ENCODE results near the gene TWIST1.

TWIST1 gene

DNA sequence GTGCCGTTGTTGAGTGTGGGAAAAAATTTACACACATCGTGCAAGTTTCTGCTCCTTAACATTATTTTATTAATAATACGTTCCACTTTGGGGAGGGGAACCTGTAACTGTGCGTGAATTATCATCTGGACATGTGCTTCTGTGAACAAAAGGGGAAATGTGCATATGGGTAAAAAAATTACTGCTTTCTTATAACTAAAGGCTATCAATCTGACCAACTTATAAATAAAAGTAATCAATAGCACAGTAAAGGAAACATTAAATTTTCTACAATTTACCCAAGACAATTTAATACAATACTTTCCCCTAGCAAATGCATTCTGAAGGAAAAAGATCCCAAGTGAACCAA, 4.5 kb downstream of the TWIST1 start:
- no peak for DNase-seq

DNA sequence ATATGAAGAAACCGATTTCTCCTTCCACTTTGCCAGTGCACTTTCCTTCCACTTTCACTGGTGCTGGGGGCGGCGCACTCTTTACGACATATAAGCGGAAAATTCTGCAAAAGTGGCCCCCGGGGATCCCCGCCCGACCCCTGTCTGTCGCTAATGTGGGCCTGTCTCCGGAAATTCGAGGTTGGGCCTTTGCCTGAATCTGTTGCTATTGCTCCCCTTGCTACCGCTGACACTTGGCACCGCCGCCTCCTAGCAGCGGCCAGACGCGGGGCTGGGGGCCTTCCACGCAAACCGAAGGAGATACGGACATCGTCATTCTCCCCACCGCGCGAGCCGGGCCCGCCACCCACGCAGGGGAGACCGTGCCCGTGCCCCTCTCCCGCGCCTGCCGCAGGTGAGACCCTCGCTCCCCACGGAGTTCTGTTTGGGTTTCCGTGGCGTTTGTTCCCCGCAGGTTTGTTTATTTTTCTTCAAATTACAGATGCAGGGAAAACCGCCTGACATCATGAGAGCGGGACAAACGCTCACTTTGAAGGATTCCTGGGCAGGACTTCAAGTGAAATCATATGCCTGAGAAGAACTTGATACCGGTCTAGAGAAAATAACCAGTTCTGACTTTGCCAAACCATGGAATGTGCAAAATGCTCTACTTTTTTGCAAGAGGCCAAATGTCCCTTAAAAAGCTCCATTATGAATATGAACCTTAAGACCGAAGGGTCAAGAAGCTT, 5.0 kb downstream of the TWIST1 start:
- no peak for DNase-seq

DNA sequence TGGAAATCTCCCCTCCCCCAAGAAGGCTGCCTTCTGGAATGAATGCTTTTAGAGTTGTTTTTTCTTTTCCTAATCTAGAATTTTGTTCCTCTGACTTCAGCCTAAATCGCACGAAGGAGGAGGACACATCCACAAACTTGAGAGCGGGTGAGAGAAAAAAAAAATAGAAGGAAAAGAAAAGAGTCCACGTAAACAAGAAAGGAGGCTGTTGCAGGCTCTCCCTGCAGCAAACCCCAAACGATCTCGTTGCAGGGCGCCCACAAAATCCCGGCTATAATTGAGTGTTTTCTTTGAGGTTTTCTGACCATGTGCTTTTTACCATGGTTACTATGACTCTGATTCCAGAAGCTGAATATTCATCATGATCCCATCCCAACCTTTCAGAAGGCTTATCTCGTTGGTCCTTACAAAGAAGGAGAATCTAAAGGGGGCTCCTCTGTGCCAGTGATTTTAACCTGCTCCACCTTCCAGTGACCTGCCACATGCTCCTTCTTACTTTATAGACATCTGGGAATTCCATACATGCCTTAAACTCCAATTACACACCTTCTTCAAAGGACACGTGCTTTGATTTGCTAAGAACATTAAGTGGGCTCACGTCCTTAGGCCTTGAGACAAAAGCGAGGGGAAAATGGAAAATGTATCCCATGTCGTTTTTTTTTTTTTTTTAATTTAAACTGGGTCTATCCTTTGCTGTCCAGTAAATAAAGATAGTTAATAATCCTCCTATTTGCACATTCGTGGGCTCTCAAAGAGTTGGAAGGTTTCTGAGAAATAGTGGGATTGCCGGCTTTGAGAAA, 5.8 kb downstream of the TWIST1 start:
- DNase-seq, result no peak

- DNase-seq, result no peak
These were observed 6.7 kb downstream of the TWIST1 start for GRCh38 chr7:19110776-19111175.

- DNase-seq, result no peak
These were observed 7.3 kb downstream of the TWIST1 start for GRCh38 chr7:19110026-19110730.

DNA sequence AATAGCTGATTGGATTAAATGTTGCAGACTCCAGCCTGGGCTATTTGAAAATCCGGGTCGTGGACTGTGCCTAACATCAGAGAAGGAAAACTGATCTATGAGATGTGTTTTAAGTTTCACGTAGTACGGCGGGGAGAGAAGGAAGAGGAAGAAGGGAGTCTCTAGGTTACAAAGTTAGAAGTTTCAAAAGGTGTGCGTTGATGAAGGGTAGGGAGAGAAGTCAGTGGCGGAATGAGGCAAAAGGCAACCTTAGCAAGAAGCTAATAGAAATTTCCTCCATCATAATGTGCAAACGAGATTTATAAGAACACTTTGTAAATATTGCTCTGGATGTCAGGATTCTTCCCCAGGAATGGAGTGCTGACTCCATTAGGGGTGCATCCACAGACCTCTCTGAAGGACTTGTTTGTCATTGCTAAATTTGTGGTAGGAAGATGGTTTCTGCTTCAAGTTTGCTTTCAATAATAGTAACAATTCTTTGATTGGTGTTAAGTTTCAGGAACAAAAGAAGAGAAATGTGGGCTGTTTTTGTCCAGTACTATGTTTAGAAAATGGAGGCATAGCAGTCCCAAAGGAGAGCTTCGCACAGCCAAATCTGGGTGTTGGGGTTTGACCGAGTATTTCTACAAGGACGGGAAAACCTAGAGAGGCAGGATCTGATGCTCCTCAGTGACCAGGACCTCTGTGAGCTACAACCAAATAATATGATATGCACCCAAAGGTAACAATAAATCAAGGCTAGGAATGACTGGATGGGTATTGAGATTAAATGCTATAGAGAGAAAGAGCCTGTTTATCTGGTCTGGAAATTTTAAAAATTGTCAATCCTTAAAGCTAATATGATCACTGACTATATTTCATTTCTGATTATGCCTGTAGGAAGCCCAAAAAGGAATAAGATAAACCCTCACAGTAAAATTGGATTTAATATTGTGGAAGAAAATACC, 8.2 kb downstream of the TWIST1 start:
- peak; percentile 6 for DNase-seq

DNA sequence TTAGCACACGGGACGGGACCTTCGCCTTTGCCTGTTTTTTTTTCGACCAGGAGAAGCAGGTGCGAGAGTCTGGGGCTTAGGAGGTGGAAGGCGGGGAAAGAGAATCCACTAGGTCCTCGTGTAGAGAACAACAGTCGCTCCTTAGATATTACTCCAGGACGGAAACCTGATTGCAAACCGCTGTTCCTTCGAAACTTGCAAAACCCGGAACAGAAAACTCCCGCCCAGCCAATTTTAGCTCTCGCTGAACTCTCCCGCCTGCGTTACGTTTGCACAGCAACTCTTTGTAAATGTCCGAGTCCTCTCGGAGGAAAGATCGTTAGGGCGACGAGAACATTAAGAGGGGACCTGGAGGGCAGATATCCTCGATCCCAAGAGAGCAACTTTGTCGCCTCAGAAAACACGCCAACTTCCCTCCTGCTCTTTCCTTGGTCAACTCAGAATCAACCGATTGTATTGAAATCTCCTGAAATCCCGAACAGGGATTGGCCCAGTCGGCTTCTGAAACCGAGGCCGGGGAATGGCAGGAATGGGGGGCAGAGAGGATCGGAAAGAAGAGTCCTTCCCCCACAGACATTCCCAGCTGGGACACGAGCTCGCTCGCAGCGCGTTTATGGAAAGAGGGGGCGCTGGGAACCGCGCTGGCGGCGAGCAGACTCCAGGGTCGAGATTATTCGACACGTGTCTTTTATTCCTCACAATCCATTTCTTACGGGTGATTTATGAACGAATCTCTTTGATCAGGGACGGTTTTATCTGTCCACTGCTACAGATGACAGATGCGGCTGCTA, 9.9 kb downstream of the TWIST1 start:
- peak; percentile 51 for DNase-seq

DNA sequence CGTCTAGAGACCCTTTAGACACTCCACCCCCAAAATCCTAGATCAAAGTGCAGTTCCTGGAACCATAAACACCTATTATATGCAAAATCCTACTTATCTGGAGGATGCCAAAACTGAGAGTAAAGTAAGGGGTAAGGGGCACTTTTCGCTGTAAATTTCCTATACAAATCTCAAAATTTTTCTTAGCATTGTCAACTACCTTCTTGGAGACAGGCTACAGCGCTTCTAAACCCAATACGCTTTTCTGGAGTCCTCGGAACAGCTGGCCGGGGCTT, 10.4 kb downstream of the TWIST1 start:
- no peak for DNase-seq

- peak; percentile 31 for DNase-seq
These were observed 11.0 kb downstream of the TWIST1 start for GRCh38 chr7:19106241-19107080.

DNA sequence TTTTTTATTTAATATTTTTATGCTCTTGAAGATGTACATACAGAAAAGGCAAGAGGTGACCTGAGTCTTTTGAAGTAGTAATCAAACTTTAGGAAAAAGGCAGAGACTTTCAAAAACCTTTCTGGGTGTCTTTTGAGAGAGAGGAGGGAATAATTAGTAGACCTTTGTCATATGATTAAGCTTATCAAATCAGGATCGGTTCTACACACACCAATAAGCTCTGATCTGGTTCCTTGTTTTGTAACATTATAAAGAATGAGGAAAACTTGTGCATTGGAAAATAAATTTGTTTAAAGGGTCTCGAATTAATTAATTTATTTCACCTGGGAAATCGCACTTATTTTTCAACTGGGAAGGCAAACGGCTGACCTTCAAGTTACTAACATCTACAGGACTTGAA, 11.9 kb downstream of the TWIST1 start:
- no peak for DNase-seq

DNA sequence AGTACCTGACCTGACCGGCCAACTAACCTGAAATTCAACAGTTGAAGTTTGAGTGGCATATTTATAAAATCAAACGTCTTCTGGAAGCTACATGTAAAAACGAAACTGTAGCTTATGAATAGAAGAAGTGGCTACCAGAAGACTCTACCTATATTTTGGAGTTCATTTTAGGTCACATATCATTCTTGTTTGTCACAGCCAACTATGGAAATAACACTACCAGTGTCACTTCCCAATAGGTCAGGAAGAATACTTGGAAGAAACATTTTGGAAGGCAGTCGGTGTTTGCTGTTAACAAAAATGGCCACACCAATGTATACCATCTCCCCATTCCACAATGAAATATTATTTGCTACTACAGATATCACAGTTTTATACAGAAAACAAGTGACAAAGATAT, 12.6 kb downstream of the TWIST1 start:
- DNase-seq, result no peak

GRCh38 chr7:19102884-19103283, 14.6 kb downstream of the TWIST1 start:
- no peak for DNase-seq

GRCh38 chr7:19101909-19102308, 15.5 kb downstream of the TWIST1 start:
- no peak for DNase-seq

DNA sequence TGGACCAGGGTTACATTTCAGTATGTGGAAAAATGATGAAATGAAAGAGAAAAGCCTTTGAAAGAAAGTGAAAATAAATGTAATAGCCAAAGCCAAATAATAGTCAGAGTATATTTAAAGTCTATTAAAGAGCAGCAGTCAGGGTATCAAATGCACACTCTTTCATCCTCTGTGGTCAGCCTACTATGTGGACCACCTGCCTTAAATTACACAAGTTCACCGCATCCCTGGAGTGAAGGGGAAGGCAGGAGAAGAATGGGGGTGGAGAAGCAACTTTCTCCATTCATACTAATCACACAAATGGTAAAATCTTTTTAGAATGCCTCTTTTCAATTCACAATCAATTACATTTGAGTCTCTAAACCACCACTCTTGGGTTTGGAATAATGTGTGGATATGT, 16.0 kb downstream of the TWIST1 start:
- no peak for DNase-seq

GRCh38 chr7:19099924-19100323, 17.5 kb downstream of the TWIST1 start:
- DNase-seq, result no peak

- no peak for DNase-seq
These were observed 18.2 kb downstream of the TWIST1 start for GRCh38 chr7:19099194-19099593.

GRCh38 chr7:19098510-19098909, 18.9 kb downstream of the TWIST1 start:
- no peak for DNase-seq

GRCh38 chr7:19097165-19098055, 20.0 kb downstream of the TWIST1 start:
- DNase-seq, result no peak

GRCh38 chr7:19095353-19095860, 22.0 kb downstream of the TWIST1 start:
- DNase-seq, result no peak

Data from NCI-H82 (cell line).